Tibial artery (tissue), 4 donors: ENCODE measurements around the gene PTCSC3.

Experiments
- DNase-seq, 2 donors: peaks; one replicate each; pipeline ENCODE4 v3.0.0-alpha.2; 2019
- H3K27ac ChIP-seq, 2 donors: fragments of 200-600 bp; sonication (generic) in 1 of 2; 1 replicate in 1 of 2; 2 replicates in 1 of 2; pipeline ENCODE4 v1.5.1; 2018 to 2019; ENCODE audit warnings: mild to moderate bottlenecking in 1 of 2
- H3K27me3 ChIP-seq, 2 donors: fragments of 200-600 bp; sonication (generic) in 1 of 2; one replicate each; pipeline versions ENCODE4 v1.5.1 to v1.6.0; 2016 to 2019
- H3K36me3 ChIP-seq, 3 donors: fragments of 200-600 bp; sonication (generic) in 2 of 3; one replicate each; pipeline ENCODE4 v1.5.1; 2016 to 2019; ENCODE audit warnings: mild to moderate bottlenecking in 2 of 3
- H3K4me1 ChIP-seq, 4 donors: fragments of 200-600 bp; sonication (generic) in 2 of 4; 1 replicate in 3 of 4; 2 replicates in 1 of 4; pipeline ENCODE4 v1.5.1; 2016 to 2019
- H3K4me3 ChIP-seq, 2 donors: fragments of 200-600 bp; sonication (generic) in 1 of 2; 1 replicate in 1 of 2; 2 replicates in 1 of 2; pipeline ENCODE4 v1.5.1; 2018 to 2019; ENCODE audit warnings: mild to moderate bottlenecking in 2 of 2
- H3K9me3 ChIP-seq, 3 donors: fragments of 200-600 bp; sonication (generic) in 1 of 3; one replicate each; pipeline ENCODE4 v1.5.1; 2016 to 2019
- intact Hi-C: fragments of 100-400 bp; cut with DNase I; formaldehyde crosslinking; loops from one replicate; pipeline ENCODE4 v1.15.0; 2023; ENCODE audit warnings: low total_unique reads
- TF ChIP-seq, protein P1 (sequence below), 2 experiments: fragments of 200-600 bp in 1 of 2; fragments of 450-650 bp in 1 of 2; IDR thresholded peaks; one replicate each; pipeline ENCODE4 v1.5.1; 2017 to 2019; ENCODE audit warnings: antibody characterized with exemption in 2 of 2, mild to moderate bottlenecking in 1 of 2, moderate library complexity in 1 of 2

Gene PTCSC3

DNA sequence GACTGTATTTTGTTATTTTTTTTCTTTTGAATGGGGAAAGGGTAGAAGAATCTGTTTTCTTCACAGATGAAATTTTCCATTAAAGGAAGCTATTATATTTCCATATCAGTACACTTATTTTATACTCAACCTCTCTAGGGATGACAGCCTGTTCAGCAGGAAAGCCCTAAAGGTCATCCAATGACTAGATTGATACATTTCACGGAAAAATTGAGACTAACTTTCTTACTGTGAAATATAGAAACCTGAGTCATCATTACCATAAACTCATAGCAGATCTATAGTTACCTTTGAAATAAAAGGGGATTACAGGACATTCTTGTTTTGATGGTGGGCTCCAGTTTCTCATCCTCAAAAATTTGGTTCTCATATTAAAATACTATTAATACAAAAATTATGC is 36.1 kb upstream of the PTCSC3 start:
- no peaks in the 10 kb centered on the region for H3K4me1 ChIP-seq
- TF ChIP-seq, protein P1, sequence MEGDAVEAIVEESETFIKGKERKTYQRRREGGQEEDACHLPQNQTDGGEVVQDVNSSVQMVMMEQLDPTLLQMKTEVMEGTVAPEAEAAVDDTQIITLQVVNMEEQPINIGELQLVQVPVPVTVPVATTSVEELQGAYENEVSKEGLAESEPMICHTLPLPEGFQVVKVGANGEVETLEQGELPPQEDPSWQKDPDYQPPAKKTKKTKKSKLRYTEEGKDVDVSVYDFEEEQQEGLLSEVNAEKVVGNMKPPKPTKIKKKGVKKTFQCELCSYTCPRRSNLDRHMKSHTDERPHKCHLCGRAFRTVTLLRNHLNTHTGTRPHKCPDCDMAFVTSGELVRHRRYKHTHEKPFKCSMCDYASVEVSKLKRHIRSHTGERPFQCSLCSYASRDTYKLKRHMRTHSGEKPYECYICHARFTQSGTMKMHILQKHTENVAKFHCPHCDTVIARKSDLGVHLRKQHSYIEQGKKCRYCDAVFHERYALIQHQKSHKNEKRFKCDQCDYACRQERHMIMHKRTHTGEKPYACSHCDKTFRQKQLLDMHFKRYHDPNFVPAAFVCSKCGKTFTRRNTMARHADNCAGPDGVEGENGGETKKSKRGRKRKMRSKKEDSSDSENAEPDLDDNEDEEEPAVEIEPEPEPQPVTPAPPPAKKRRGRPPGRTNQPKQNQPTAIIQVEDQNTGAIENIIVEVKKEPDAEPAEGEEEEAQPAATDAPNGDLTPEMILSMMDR (IDR thresholded peaks at IDR 0.05) = no peak
- no peaks in the 10 kb centered on the region for H3K27me3 ChIP-seq
- DNase-seq = no peak
- no peaks in the 10 kb centered on the region for H3K9me3 ChIP-seq
- no peaks in the 10 kb centered on the region for H3K36me3 ChIP-seq
- no peak overlapping the region for H3K27ac ChIP-seq
- no peak overlapping the region for H3K4me3 ChIP-seq
- intact Hi-C loops = no loop called here

DNA sequence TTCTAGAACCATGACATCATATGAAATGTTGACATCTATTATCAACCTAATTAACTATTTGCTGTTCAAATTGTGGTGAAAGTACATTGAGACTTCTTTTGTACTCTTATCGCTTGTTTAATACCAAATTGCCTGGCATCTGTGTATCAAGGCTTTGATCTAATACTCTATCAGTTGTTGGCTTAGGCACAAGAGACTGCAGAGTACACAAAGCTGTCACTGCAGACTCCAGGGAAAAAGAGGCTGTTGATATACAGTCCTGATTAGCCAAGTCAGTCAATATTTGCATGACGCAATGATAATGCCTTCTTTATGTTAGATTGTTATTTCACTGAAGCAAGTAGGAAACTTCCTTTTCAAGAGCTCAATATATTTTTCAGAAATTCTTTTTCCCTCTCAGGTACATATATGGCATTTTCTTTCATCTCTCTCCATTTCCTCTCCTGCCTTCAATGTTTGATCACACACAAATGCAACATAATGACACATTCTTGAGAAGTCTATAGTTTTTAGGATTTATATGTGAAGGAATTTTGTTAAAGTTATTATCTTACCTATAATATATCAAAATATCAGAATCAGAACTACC is 32.3 kb upstream of the PTCSC3 start:
- intact Hi-C loops = no loop called here
- no peak overlapping the region for H3K27ac ChIP-seq

DNA sequence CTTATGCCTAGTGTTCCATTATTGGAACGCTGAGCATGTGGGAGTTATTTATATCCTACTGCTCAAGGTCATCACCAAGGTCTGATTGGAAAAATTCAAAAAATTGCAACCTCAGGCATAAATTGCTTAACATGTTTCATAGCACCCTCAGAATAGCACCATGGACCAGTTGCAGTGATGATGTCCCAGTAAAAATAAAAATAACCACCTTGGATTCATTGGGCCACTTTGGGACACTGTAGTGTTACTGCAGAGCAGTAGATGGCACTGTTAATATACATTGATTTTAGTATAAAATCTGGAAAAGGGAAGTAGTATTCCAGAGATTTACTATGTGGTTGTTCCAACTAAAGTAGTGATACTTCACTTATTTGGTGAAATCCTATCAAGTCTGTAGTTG is 31.0 kb upstream of the PTCSC3 start:
- intact Hi-C loops = no loop called here
- Histone ChIP-seq H3K36me3 (no peaks in the 10 kb centered on the region), H3K27ac (no peak overlapping the region), H3K27me3 (no peaks in the 10 kb centered on the region), H3K9me3 (no peaks in the 10 kb centered on the region), H3K4me3 (no peak overlapping the region), H3K4me1 (no peaks in the 10 kb centered on the region)
- TF ChIP-seq, protein P1 (IDR thresholded peaks at IDR 0.05) = no peak
- no peak for DNase-seq

More for the DNA sequence above, 32.3 kb upstream of the PTCSC3 start:
- no peaks in the 10 kb centered on the region for H3K9me3 ChIP-seq
- TF ChIP-seq, protein P1 (IDR thresholded peaks at IDR 0.05) = no peak
- H3K27me3 ChIP-seq = no peaks in the 10 kb centered on the region
- no peaks in the 10 kb centered on the region for H3K36me3 ChIP-seq
- DNase-seq = no peak
- H3K4me1 ChIP-seq = no peaks in the 10 kb centered on the region
- H3K4me3 ChIP-seq = no peak overlapping the region

DNA sequence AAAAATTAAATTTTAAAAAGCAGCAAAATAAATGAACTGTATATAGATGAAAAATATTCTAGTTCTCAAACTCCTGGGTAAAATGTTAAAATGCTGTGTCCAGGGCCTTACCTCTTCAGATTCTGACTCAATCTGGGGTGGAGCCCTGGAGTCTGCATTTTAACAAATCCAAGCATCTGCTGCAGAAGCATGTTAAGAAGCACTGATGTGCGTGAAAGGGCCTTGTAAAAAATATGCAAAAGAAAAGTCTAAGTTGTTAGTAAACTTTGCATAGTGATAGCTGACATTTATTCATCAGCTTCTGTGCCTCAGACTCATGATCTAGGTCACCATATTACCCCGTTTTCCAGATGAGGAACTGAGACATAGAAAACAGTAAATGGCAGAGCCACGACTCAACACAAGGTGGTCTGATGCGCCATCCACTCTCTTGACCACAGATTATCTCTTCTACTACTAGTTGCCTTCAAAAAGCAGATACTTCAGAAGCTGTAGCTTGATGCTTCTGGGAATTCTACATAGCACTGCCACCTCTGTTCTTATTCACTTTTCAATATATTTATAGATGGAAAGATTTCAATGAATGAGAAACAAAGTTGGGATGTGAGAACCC is 28.0 kb upstream of the PTCSC3 start:
- H3K9me3 ChIP-seq = no peaks in the 10 kb centered on the region
- H3K4me1 ChIP-seq = no peaks in the 10 kb centered on the region
- TF ChIP-seq, protein P1 (IDR thresholded peaks at IDR 0.05) = no peak

DNA sequence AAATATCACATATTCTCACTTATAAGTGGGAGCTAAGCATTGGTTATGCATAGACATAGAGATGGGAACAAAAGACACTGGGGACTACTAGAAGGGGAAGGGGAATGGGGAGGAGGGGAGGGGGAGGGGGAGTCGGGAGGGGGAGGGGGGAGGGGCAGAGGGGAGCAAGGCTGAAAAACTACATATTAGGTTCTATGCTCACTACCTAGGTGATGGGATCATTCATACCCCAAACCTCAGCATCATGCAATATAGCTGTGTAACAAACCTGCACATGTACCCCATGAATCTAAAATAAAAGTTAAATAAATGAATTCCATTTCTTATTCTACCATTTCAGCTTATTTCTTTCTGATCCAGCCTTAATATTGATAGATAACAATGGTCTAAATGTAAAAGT is 21.9 kb upstream of the PTCSC3 start:
- intact Hi-C loops = no loop called here
- no peak for DNase-seq
- Histone ChIP-seq H3K36me3 (no peaks in the 10 kb centered on the region), H3K9me3 (no peaks in the 10 kb centered on the region), H3K4me3 (no peak overlapping the region), H3K27ac (no peak overlapping the region), H3K4me1 (no peaks in the 10 kb centered on the region), H3K27me3 (no peaks in the 10 kb centered on the region)
- TF ChIP-seq, protein P1 (IDR thresholded peaks at IDR 0.05) = no peak

More for the DNA sequence above, 28.0 kb upstream of the PTCSC3 start:
- Histone ChIP-seq H3K27me3 (no peaks in the 10 kb centered on the region), H3K4me3 (no peak overlapping the region), H3K27ac (no peak overlapping the region), H3K36me3 (no peaks in the 10 kb centered on the region)
- no peak for DNase-seq
- intact Hi-C loops = no loop called here
